ENCODE data around the gene IL15RA. TPM values are rescaled to one million over a fixed set of nuclear protein-coding genes. Genes with fewer than 3 reads are reported as not detected.

IL15RA gene
- total RNA-seq, 6 donors from 2014 or later, result 28.0 to 72.6 (median 35.1) TPM

DNA sequence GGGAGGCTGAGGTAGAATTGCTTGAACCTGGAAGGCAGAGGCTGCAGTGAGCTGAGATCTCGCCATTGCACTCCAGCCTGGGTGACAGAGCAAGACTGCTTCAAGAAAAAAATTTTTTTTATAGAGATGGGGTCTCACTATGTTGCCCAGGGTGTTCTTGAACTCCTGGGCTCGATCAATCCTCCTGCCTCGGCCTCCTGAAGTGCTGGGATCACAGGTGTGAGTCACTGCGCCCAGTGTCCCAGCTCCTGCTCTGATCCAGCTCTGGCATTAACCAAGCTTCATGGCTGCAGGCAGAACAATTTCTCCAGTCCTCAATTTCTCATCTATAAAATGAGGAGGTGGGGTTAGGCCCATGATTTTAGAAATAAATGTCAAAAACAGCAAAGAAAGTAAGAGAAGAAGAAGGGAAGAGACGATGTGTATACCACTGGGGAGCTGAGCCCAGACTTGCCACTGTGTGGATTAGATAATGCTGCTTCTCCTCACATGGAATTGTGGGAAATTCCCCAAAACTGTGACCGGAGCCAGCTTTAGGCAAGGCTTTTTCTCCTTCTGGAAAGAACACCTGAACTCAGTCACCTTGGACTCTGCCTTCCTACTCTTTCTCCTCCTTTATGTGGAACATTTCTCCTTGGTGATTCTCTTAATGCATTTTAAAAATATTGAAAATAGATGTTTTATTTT is 25.5 kb downstream of the IL15RA start:
- no peak for DNase-seq
- Histone ChIP-seq H3K36me3 (peaks cover 4 to 44% (median 12%) of the 10 kb centered on the region in 4 donors), H3K27me3 (no peaks in the 10 kb centered on the region), H3K27ac (peak overlapping the region; percentile 72 to 85 (median 80)), H3K9me3 (no peaks in the 10 kb centered on the region), H3K4me1 (peaks cover 33 to 41% (median 36%) of the 10 kb centered on the region in 4 donors), H3K4me3 (no peak overlapping the region)
- TF ChIP-seq POLR2A (IDR thresholded peaks at IDR 0.05), result no peak
- TF ChIP-seq EP300 (IDR thresholded peaks at IDR 0.05), result no peak
- no peak for TF ChIP-seq POLR2AphosphoS5 (IDR thresholded peaks at IDR 0.05)
- TF ChIP-seq, protein P1, sequence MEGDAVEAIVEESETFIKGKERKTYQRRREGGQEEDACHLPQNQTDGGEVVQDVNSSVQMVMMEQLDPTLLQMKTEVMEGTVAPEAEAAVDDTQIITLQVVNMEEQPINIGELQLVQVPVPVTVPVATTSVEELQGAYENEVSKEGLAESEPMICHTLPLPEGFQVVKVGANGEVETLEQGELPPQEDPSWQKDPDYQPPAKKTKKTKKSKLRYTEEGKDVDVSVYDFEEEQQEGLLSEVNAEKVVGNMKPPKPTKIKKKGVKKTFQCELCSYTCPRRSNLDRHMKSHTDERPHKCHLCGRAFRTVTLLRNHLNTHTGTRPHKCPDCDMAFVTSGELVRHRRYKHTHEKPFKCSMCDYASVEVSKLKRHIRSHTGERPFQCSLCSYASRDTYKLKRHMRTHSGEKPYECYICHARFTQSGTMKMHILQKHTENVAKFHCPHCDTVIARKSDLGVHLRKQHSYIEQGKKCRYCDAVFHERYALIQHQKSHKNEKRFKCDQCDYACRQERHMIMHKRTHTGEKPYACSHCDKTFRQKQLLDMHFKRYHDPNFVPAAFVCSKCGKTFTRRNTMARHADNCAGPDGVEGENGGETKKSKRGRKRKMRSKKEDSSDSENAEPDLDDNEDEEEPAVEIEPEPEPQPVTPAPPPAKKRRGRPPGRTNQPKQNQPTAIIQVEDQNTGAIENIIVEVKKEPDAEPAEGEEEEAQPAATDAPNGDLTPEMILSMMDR (IDR thresholded peaks at IDR 0.05), result no peak
- 85 to 86% methylated on average over 5 to 6 of the region's 6 CpGs for WGBS, 2 donors
- no peak for ATAC-seq (ENCODE audit: low FRiP score in 2 of 2)

GRCh38 chr10:5951167-5951711 is 26.1 kb downstream of the IL15RA start:
- peak overlapping the region; percentile 72 to 85 (median 80) for H3K27ac ChIP-seq
- TF ChIP-seq EP300 (IDR thresholded peaks at IDR 0.05), result peak in 1 of 4 donors; percentile 44
- peak; percentile 69 to 80 for TF ChIP-seq POLR2AphosphoS5 (IDR thresholded peaks at IDR 0.05)
- TF ChIP-seq, protein P1 (IDR thresholded peaks at IDR 0.05), result no peak
- TF ChIP-seq POLR2A (IDR thresholded peaks at IDR 0.05), result no peak
- peaks cover 4 to 39% (median 11%) of the 10 kb centered on the region in 4 donors for H3K36me3 ChIP-seq
- H3K9me3 ChIP-seq, result no peaks in the 10 kb centered on the region
- no peaks in the 10 kb centered on the region for H3K27me3 ChIP-seq
- WGBS, 2 donors, result 51 to 60% methylated on average over 7 of the region's 7 CpGs
- H3K4me3 ChIP-seq, result no peak overlapping the region
- peaks cover 39 to 48% (median 42%) of the 10 kb centered on the region in 4 donors for H3K4me1 ChIP-seq
- peak in 1 of 2 donors; percentile 85 for DNase-seq
- ATAC-seq (ENCODE audit: low FRiP score in 2 of 2), result peak; percentile 89 to 92

DNA sequence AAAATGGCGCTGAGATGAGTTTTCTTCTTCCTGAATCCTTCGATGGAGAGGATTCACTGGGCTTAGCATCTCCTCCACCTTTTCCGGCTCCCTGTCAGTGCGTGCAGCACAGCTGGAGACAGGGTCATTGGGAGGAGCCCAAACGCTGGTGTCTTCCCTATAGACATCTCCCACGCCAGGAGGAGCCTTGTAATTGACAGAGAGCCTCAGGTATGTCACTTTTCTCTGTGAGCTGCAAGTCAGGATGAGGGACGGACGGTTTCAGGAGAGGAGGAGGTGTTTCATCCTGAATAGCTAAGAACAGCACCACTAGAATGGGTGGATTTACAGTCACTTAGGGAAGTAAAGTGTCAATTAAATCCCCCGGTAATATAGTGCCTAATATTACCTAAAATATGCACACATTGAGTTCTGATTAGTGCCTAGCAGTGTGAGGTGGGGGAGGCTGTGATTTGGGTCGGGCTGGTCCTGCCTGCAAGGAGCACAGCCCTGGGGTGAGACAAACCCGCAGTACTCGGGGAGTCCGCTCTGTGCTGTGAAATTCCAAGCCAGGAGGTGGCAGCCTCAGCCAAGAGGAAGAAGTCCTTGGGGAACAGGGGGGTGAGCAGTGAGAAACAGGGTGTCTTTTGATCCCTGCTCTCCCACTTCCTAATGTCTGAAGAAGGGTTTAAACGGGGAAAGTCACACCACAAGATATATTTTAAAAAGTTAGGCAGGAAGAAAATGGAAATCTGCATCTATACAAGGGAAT is 28.2 kb downstream of the IL15RA start:
- peak; percentile 47 to 49 for ATAC-seq (ENCODE audit: low FRiP score in 2 of 2)
- DNase-seq, result peak in 1 of 2 donors; percentile 70
- no peaks in the 10 kb centered on the region for H3K9me3 ChIP-seq
- no peak overlapping the region for H3K4me3 ChIP-seq
- 43 to 57% methylated on average over 14 of the region's 14 CpGs for WGBS, 2 donors
- peaks cover 0 to 22% (median 7%) of the 10 kb centered on the region in 4 donors for H3K36me3 ChIP-seq
- H3K27ac ChIP-seq, result peak overlapping the region in 3 of 4 donors; percentile 46 to 85 (median 79)
- no peaks in the 10 kb centered on the region for H3K27me3 ChIP-seq
- H3K4me1 ChIP-seq, result peaks cover 52 to 63% (median 58%) of the 10 kb centered on the region in 4 donors
- TF ChIP-seq EP300 (IDR thresholded peaks at IDR 0.05) (no peak), POLR2AphosphoS5 (IDR thresholded peaks at IDR 0.05) (peak in 1 of 2 donors; percentile 11), POLR2A (IDR thresholded peaks at IDR 0.05) (no peak)
- TF ChIP-seq, protein P1 (IDR thresholded peaks at IDR 0.05), result peak; percentile 25 to 61 (median 42)

DNA sequence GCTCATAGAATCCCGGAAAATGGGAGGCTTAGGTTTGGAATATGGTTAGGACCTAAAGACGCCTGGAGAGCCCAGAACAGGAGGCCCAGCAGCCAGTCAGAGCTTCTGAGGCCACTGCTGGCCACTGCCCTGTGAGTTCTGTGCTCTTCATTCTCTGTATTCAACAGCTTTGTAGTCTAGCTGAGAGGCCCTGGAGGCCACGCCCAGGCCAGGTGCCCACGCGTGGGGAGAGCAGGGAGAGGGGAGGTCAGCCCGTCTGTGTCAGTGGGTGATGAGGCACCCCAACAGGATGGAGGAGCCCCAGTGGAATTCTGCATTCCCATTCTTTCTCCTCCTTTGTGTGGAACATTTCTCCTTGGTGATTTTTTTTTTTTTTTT is 29.1 kb downstream of the IL15RA start:
- H3K4me3 ChIP-seq, result no peak overlapping the region
- ATAC-seq (ENCODE audit: low FRiP score in 2 of 2) (no peak), DNase-seq (no peak)
- peaks cover 0 to 16% (median 4%) of the 10 kb centered on the region in 4 donors for H3K36me3 ChIP-seq
- H3K27me3 ChIP-seq, result no peaks in the 10 kb centered on the region
- no peaks in the 10 kb centered on the region for H3K9me3 ChIP-seq
- TF ChIP-seq POLR2AphosphoS5 (IDR thresholded peaks at IDR 0.05), result no peak
- TF ChIP-seq, protein P1 (IDR thresholded peaks at IDR 0.05), result no peak
- TF ChIP-seq POLR2A (IDR thresholded peaks at IDR 0.05), result no peak
- TF ChIP-seq EP300 (IDR thresholded peaks at IDR 0.05), result no peak
- WGBS, 2 donors, result 73 to 93% methylated on average over 5 to 6 of the region's 6 CpGs
- H3K4me1 ChIP-seq, result peaks cover 62 to 73% (median 68%) of the 10 kb centered on the region in 4 donors
- peak overlapping the region; percentile 20 to 93 (median 84) for H3K27ac ChIP-seq
